GM12878 (cell line): ENCODE measurements around the gene TNRC6C. TPM values are rescaled to one million over a fixed set of nuclear protein-coding genes. Genes with fewer than 3 reads are reported as not detected.
A peak's percentile ranks its signal among the peaks of the same experiment; 100 is the strongest.

Experiments
- BHLHE40 ChIP-seq, 2 experiments: fragments of 450-650 bp in 1 of 2; IDR thresholded peaks; 2 replicates each; pipeline ENCODE4 v1.6.1; 2011 to 2017; ENCODE audit warnings: low read depth in 2 of 2, borderline replicate concordance in 1 of 2, improper control_type of control experiment in 1 of 2, low read length in 1 of 2, mild to moderate bottlenecking in 1 of 2
- ESRRA ChIP-seq: IDR thresholded peaks from 2 replicates; pipeline ENCODE4 v1.6.1; 2012; ENCODE audit warnings: mild to moderate bottlenecking, low read length, improper control_type of control experiment
- ETV6 ChIP-seq, 2 experiments: fragments of 450-650 bp in 1 of 2; IDR thresholded peaks in 1 of 2; conservative IDR thresholded peaks in 1 of 2; 2 replicates each; pipeline ENCODE4 v1.6.1; 2014; ENCODE audit warnings: antibody characterized with exemption in 1 of 2, borderline replicate concordance in 1 of 2, low read depth in 1 of 2, mild to moderate bottlenecking in 1 of 2, moderate library complexity in 1 of 2
- IKZF1 ChIP-seq: fragments of 450-650 bp; conservative IDR thresholded peaks from 2 replicates; pipeline ENCODE4 v1.6.1; 2017; ENCODE audit warnings: antibody characterized with exemption, mild to moderate bottlenecking
- IKZF2 ChIP-seq, 2 experiments: fragments of 450-650 bp; IDR thresholded peaks; 2 replicates each; pipeline ENCODE4 v1.6.1; 2017; ENCODE audit warnings: mild to moderate bottlenecking in 2 of 2, moderate library complexity in 2 of 2
- NBN ChIP-seq: fragments of 450-650 bp; IDR thresholded peaks from 2 replicates; pipeline ENCODE4 v1.6.1; 2016
- NR2F1 ChIP-seq: fragments of 450-650 bp; conservative IDR thresholded peaks from 2 replicates; pipeline ENCODE4 v1.6.1; 2017; ENCODE audit warnings: mild to moderate bottlenecking
- POLR2AphosphoS5 ChIP-seq: IDR thresholded peaks from 2 replicates; pipeline ENCODE4 v1.6.1; 2011; ENCODE audit warnings: mild to moderate bottlenecking, low read length, inconsistent platforms
- RB1 ChIP-seq: fragments of 450-650 bp; formaldehyde crosslinking; IDR thresholded peaks from 2 replicates; pipeline ENCODE4 v1.6.1; 2017; ENCODE audit warnings: mild to moderate bottlenecking, borderline replicate concordance
- SMAD5 ChIP-seq: IDR thresholded peaks from 2 replicates; pipeline ENCODE4 v1.6.1; 2016; ENCODE audit warnings: antibody characterized with exemption, low read depth
- SMC3 ChIP-seq: IDR thresholded peaks from 2 replicates; pipeline ENCODE4 v1.6.1; 2011; ENCODE audit warnings: low read length, improper control_type of control experiment, borderline replicate concordance
- SREBF2 ChIP-seq: IDR thresholded peaks from 2 replicates; pipeline ENCODE4 v1.6.1; 2012; ENCODE audit warnings: mild to moderate bottlenecking, low read length
- STAT1 ChIP-seq: fragments of 450-650 bp; conservative IDR thresholded peaks from 2 replicates; pipeline ENCODE4 v1.6.1; 2014; ENCODE audit warnings: antibody characterized with exemption, mild to moderate bottlenecking
- TARDBP ChIP-seq: IDR thresholded peaks from 2 replicates; pipeline ENCODE4 v1.6.1; 2016; ENCODE audit warnings: borderline replicate concordance
- YY1 ChIP-seq: IDR thresholded peaks from 2 replicates; pipeline ENCODE4 v1.6.1; 2011; ENCODE audit warnings: low read depth, mild to moderate bottlenecking, low read length
- ZNF24 ChIP-seq: fragments of 450-650 bp; IDR thresholded peaks from 2 replicates; pipeline ENCODE4 v1.6.1; 2017; ENCODE audit warnings: antibody characterized with exemption, mild to moderate bottlenecking
- ZZZ3 ChIP-seq: IDR thresholded peaks from 2 replicates; pipeline ENCODE4 v1.6.1; 2011; ENCODE audit warnings: low read depth; ENCODE audit not compliant: control insufficient read depth, insufficient read length
- polyA plus RNA-seq, 11 experiments: library from polyadenylated mRNA; depleted of rRNA in 4 of 11; unstranded in 6 of 11; stranded (reverse) in 5 of 11; fragments of >200 nt; fragmentation: Nextera tagmentation in 4 of 11; fragmentation: Illumina TruSeq in 1 of 11; extraction: Ambion mirVana in 4 of 11; extraction: Trizol in 1 of 11; gene quantifications; 1 replicate in 1 of 11; 2 replicates in 10 of 11; pipeline versions ENCODE4 v1.2.1 to v1.2.3, GENCODE V29; 2011 to 2016; ENCODE audit warnings: inconsistent platforms in 2 of 11, missing spikeins in 2 of 11, low read depth in 1 of 11
- total RNA-seq, 4 experiments: library from RNA; depleted of rRNA in 3 of 4; stranded (reverse); fragments of >200 nt in 3 of 4; fragmentation: Illumina TruSeq in 1 of 4; extraction: Trizol in 1 of 4; gene quantifications; 2 replicates each; pipeline versions ENCODE4 v1.2.1 to v1.2.3, GENCODE V29; 2013 to 2021
- TF ChIP-seq, protein P1 (sequence below): fragments of 450-650 bp; IDR thresholded peaks from 2 replicates; pipeline ENCODE4 v1.6.1; 2016; ENCODE audit warnings: mild to moderate bottlenecking, moderate library complexity, borderline replicate concordance
- TF ChIP-seq, protein P2 (sequence below): fragments of 450-650 bp; IDR thresholded peaks from 2 replicates; pipeline ENCODE4 v1.6.1; 2017; ENCODE audit warnings: mild to moderate bottlenecking, moderate library complexity
- TF ChIP-seq, protein P3 (sequence below): fragments of 450-650 bp; IDR thresholded peaks from 2 replicates; pipeline ENCODE4 v1.6.1; 2016; ENCODE audit warnings: mild to moderate bottlenecking

Gene TNRC6C
- total and polyA plus RNA-seq, 10 of the 15 experiments (the other 5 are each of a cell fraction or from before 2014, with no cell fraction given): 0.40 to 6.1 (median 0.96) TPM

DNA sequence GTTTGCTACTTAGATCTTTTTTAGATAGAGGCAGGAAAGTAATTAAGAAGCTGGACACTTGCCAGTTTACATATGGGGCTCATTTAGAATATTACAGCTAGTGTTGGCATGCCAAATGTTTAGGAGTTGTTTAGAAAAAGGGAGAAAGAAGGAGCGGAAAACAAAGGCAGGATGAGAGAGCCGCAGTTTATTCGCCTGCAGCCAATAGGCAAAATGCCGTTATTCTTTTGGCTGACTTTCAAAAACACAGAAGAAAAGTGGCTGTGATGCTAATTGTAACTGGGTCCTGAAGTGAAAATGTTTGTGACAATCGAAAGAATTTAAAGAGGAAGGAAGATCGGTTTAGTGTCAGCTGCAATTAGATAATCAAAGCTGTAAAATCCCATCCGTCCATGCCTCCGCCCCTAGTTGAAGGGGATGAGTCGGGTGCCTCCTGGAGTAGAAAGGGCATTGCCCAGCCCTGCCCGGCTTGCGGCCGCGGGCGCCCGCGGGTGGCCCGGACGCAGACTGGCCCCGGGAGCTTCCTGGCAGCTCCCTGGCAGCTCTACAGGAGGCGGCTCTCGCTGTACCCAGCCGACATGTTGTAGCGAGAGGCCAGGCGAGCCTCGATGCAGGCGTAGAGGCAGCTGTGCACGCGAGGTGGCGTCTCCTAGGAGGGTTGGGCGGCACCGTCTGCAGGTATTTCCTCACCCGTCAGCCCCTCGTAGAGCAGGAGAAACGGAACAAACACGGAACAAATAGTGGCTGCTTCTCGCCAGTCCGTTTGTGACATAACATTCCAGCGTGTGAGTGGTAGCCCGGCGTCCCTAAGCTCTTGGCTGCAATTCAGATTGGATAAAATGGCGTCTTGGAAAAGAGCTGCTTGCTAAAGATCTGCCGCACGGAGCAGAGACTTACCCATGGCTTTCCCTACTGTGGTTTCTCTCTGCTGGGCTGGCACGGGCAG lies 82.2 kb downstream of the TNRC6C start (continued):
- TF ChIP-seq, protein P1, sequence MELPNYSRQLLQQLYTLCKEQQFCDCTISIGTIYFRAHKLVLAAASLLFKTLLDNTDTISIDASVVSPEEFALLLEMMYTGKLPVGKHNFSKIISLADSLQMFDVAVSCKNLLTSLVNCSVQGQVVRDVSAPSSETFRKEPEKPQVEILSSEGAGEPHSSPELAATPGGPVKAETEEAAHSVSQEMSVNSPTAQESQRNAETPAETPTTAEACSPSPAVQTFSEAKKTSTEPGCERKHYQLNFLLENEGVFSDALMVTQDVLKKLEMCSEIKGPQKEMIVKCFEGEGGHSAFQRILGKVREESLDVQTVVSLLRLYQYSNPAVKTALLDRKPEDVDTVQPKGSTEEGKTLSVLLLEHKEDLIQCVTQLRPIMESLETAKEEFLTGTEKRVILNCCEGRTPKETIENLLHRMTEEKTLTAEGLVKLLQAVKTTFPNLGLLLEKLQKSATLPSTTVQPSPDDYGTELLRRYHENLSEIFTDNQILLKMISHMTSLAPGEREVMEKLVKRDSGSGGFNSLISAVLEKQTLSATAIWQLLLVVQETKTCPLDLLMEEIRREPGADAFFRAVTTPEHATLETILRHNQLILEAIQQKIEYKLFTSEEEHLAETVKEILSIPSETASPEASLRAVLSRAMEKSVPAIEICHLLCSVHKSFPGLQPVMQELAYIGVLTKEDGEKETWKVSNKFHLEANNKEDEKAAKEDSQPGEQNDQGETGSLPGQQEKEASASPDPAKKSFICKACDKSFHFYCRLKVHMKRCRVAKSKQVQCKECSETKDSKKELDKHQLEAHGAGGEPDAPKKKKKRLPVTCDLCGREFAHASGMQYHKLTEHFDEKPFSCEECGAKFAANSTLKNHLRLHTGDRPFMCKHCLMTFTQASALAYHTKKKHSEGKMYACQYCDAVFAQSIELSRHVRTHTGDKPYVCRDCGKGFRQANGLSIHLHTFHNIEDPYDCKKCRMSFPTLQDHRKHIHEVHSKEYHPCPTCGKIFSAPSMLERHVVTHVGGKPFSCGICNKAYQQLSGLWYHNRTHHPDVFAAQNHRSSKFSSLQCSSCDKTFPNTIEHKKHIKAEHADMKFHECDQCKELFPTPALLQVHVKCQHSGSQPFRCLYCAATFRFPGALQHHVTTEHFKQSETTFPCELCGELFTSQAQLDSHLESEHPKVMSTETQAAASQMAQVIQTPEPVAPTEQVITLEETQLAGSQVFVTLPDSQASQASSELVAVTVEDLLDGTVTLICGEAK: no peak
- TF ChIP-seq TARDBP (no peak), RB1 (0 out of 2 replicates have a peak, but pooled peaks have one; percentile 44), NR2F1 (0 out of 2 replicates have a peak, but pooled peaks have one; percentile 14), YY1 (peak; percentile 14; the same call in 1 of the 2 replicates), ZNF24 (no peak), IKZF1 (peak; percentile 64), IKZF2 (IDR thresholded peaks at IDR 0.05) (peak in 1 of 2 experiments; percentile 15; a peak in 1 of 4 replicates), NBN (0 out of 2 replicates have a peak, but pooled peaks have one; percentile 30), POLR2AphosphoS5 (0 out of 2 replicates have a peak, but pooled peaks have one; percentile 33), SREBF2 (no peak), ETV6 (conservative IDR thresholded peaks at IDR 0.05 in 1 of 2, IDR thresholded peaks at IDR 0.05 in 1 of 2; ENCODE audit: borderline replicate concordance in 1 of 2, low read depth in 1 of 2) (no peak), ZZZ3 (no peak), SMAD5 (no peak), BHLHE40 (IDR thresholded peaks at IDR 0.05; ENCODE audit: borderline replicate concordance in 1 of 2, low read depth in 2 of 2, low read length in 1 of 2) (peak; percentile 59 to 90; a peak in 3 of 4 replicates), ESRRA (no peak), SMC3 (no peak), STAT1 (no peak)
- TF ChIP-seq, protein P2, sequence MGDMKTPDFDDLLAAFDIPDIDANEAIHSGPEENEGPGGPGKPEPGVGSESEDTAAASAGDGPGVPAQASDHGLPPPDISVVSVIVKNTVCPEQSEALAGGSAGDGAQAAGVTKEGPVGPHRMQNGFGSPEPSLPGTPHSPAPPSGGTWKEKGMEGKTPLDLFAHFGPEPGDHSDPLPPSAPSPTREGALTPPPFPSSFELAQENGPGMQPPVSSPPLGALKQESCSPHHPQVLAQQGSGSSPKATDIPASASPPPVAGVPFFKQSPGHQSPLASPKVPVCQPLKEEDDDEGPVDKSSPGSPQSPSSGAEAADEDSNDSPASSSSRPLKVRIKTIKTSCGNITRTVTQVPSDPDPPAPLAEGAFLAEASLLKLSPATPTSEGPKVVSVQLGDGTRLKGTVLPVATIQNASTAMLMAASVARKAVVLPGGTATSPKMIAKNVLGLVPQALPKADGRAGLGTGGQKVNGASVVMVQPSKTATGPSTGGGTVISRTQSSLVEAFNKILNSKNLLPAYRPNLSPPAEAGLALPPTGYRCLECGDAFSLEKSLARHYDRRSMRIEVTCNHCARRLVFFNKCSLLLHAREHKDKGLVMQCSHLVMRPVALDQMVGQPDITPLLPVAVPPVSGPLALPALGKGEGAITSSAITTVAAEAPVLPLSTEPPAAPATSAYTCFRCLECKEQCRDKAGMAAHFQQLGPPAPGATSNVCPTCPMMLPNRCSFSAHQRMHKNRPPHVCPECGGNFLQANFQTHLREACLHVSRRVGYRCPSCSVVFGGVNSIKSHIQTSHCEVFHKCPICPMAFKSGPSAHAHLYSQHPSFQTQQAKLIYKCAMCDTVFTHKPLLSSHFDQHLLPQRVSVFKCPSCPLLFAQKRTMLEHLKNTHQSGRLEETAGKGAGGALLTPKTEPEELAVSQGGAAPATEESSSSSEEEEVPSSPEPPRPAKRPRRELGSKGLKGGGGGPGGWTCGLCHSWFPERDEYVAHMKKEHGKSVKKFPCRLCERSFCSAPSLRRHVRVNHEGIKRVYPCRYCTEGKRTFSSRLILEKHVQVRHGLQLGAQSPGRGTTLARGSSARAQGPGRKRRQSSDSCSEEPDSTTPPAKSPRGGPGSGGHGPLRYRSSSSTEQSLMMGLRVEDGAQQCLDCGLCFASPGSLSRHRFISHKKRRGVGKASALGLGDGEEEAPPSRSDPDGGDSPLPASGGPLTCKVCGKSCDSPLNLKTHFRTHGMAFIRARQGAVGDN: peak; percentile 66
- TF ChIP-seq, protein P3, sequence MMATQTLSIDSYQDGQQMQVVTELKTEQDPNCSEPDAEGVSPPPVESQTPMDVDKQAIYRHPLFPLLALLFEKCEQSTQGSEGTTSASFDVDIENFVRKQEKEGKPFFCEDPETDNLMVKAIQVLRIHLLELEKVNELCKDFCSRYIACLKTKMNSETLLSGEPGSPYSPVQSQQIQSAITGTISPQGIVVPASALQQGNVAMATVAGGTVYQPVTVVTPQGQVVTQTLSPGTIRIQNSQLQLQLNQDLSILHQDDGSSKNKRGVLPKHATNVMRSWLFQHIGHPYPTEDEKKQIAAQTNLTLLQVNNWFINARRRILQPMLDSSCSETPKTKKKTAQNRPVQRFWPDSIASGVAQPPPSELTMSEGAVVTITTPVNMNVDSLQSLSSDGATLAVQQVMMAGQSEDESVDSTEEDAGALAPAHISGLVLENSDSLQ: no peak
